HEK293 (cell line): ENCODE data around the gene EYA2.

Experiments used
- CTCF ChIA-PET: fragments of 350-600 bp; formaldehyde crosslinking; extraction: SDS; loops from one replicate; lab custom pipeline; 2021; ENCODE audit warnings: antibody characterized with exemption; lab: Yijun Ruan, JAX
- POLR2A ChIA-PET: fragments of 300-600 bp; formaldehyde crosslinking; extraction: SDS; loops from one replicate; lab custom pipeline; 2020; ENCODE audit warnings: antibody characterized with exemption, inconsistent platforms; lab: Yijun Ruan, JAX
- H3K27ac ChIP-seq: fragments of 200-500 bp; sonication (Bioruptor generic); 2 replicates; pipeline ENCODE4 v1.5.1; 2014; ENCODE audit warnings: low read depth, low read length, control low read depth, inconsistent platforms; ENCODE audit errors: extremely low read depth
- H3K36me3 ChIP-seq, 2 experiments: fragments of 200-500 bp in 1 of 2; sonication (Bioruptor generic) in 1 of 2; 1 replicate in 1 of 2; 2 replicates in 1 of 2; pipeline ENCODE4 v1.5.1; 2014 to 2017; ENCODE audit warnings: inconsistent platforms in 2 of 2, low read length in 2 of 2; ENCODE audit not compliant: control insufficient read depth in 2 of 2, insufficient read depth in 1 of 2
- H3K4me1 ChIP-seq: fragments of 200-500 bp; sonication (Bioruptor generic); 2 replicates; pipeline ENCODE4 v1.5.1; 2014; ENCODE audit warnings: mild to moderate bottlenecking, low read length, inconsistent platforms; ENCODE audit not compliant: control insufficient read depth, insufficient read depth
- H3K4me3 ChIP-seq: 2 replicates; pipeline ENCODE4 v1.5.1; 2011; ENCODE audit warnings: low read depth, mild to moderate bottlenecking, control low read depth, low read length, moderate library complexity
- H3K9me3 ChIP-seq: fragments of 200-500 bp; sonication (Bioruptor generic); 2 replicates; pipeline ENCODE4 v1.5.1; 2014; ENCODE audit warnings: low read depth, low read length, inconsistent platforms; ENCODE audit not compliant: control insufficient read depth, insufficient read depth
- FEZF1 ChIP-seq: fragments of 450-650 bp; formaldehyde crosslinking; IDR thresholded peaks from 2 replicates; pipeline ENCODE4 v1.5.1; 2016; ENCODE audit warnings: missing biosample characterization, missing genetic modification characterization
- GLIS2 ChIP-seq: fragments of 450-650 bp; formaldehyde crosslinking; IDR thresholded peaks from 2 replicates; pipeline ENCODE4 v1.5.1; 2016; ENCODE audit warnings: missing biosample characterization, missing genetic modification characterization
- HOXC10 ChIP-seq: sonication (generic); formaldehyde crosslinking; IDR thresholded peaks from 2 replicates; pipeline ENCODE4 v1.8.1; 2023; ENCODE audit warnings: mild to moderate bottlenecking, missing genetic modification reagents
- KLF16 ChIP-seq: fragments of 450-650 bp; formaldehyde crosslinking; IDR thresholded peaks from 2 replicates; pipeline ENCODE4 v1.5.1; 2017; ENCODE audit warnings: missing biosample characterization, missing genetic modification characterization
- OVOL3 ChIP-seq: fragments of 450-650 bp; formaldehyde crosslinking; IDR thresholded peaks from 2 replicates; pipeline ENCODE4 v1.5.1; 2016; ENCODE audit warnings: missing biosample characterization, missing genetic modification characterization
- PRDM10 ChIP-seq: fragments of 450-650 bp; formaldehyde crosslinking; IDR thresholded peaks from 2 replicates; pipeline ENCODE4 v1.5.1; 2016; ENCODE audit warnings: missing biosample characterization, missing genetic modification characterization
- REST ChIP-seq: fragments of 450-650 bp; formaldehyde crosslinking; IDR thresholded peaks from 2 replicates; pipeline ENCODE4 v1.5.1; 2016; ENCODE audit warnings: missing biosample characterization, missing genetic modification characterization
- SCRT1 ChIP-seq: fragments of 450-650 bp; formaldehyde crosslinking; IDR thresholded peaks from 2 replicates; pipeline ENCODE4 v1.5.1; 2016; ENCODE audit warnings: missing biosample characterization, missing genetic modification characterization, borderline replicate concordance
- SP7 ChIP-seq: fragments of 450-650 bp; formaldehyde crosslinking; IDR thresholded peaks from 2 replicates; pipeline ENCODE4 v1.5.1; 2016; ENCODE audit warnings: missing biosample characterization, missing genetic modification characterization
- TRIM28 ChIP-seq: IDR thresholded peaks from 2 replicates; pipeline ENCODE4 v1.6.1; 2011; ENCODE audit warnings: low read length, control low read depth, borderline replicate concordance
- YY1 ChIP-seq: fragments of 450-650 bp; formaldehyde crosslinking; IDR thresholded peaks from 2 replicates; pipeline ENCODE4 v1.5.1; 2018; ENCODE audit warnings: missing biosample characterization, missing genetic modification characterization
- ZBTB26 ChIP-seq: fragments of 450-650 bp; formaldehyde crosslinking; optimal IDR thresholded peaks from 2 replicates; pipeline ENCODE3; 2016; ENCODE audit warnings: missing biosample characterization, mild to moderate bottlenecking, missing genetic modification characterization
- ZBTB8A ChIP-seq: fragments of 450-650 bp; formaldehyde crosslinking; IDR thresholded peaks from 2 replicates; pipeline ENCODE4 v1.5.1; 2016; ENCODE audit warnings: missing biosample characterization, missing genetic modification characterization
- ZFP41 ChIP-seq: fragments of 450-650 bp; formaldehyde crosslinking; IDR thresholded peaks from 2 replicates; pipeline ENCODE4 v1.5.1; 2016; ENCODE audit warnings: missing biosample characterization, missing genetic modification characterization, borderline replicate concordance
- ZIC2 ChIP-seq: fragments of 450-650 bp; formaldehyde crosslinking; IDR thresholded peaks from 2 replicates; pipeline ENCODE4 v1.5.1; 2016; ENCODE audit warnings: missing biosample characterization, missing genetic modification characterization
- ZNF121 ChIP-seq: fragments of 450-650 bp; formaldehyde crosslinking; IDR thresholded peaks from 2 replicates; pipeline ENCODE4 v1.5.1; 2016; ENCODE audit warnings: missing biosample characterization, missing genetic modification characterization
- ZNF510 ChIP-seq: fragments of 450-650 bp; formaldehyde crosslinking; IDR thresholded peaks from 2 replicates; pipeline ENCODE4 v1.5.1; 2018; ENCODE audit warnings: mild to moderate bottlenecking, missing genetic modification characterization, missing biosample characterization; ENCODE audit not compliant: insufficient replicate concordance
- ZNF514 ChIP-seq: fragments of 450-650 bp; formaldehyde crosslinking; IDR thresholded peaks from 2 replicates; pipeline ENCODE4 v1.5.1; 2016; ENCODE audit warnings: missing biosample characterization, missing genetic modification characterization
- ZNF610 ChIP-seq: fragments of 450-650 bp; formaldehyde crosslinking; IDR thresholded peaks from 2 replicates; pipeline ENCODE4 v1.5.1; 2016; ENCODE audit warnings: missing biosample characterization, missing genetic modification characterization, borderline replicate concordance
- ZNF76 ChIP-seq: fragments of 450-650 bp; formaldehyde crosslinking; IDR thresholded peaks from 2 replicates; pipeline ENCODE4; 2016; ENCODE audit warnings: low read depth, missing biosample characterization, missing genetic modification characterization, borderline replicate concordance
- ZSCAN4 ChIP-seq: fragments of 450-650 bp; formaldehyde crosslinking; IDR thresholded peaks from 2 replicates; pipeline ENCODE4 v1.5.1; 2017; ENCODE audit warnings: missing biosample characterization, missing genetic modification characterization
- ZXDB ChIP-seq: fragments of 450-650 bp; formaldehyde crosslinking; IDR thresholded peaks from 2 replicates; pipeline ENCODE4 v1.5.1; 2016; ENCODE audit warnings: missing biosample characterization, missing genetic modification characterization

EYA2 gene

GRCh38 chr20:46894971-46895905 lies 595 bp downstream of the EYA2 start (continued):
- no peak for TF ChIP-seq REST (tag by site-specific recombination)
- TF ChIP-seq ZNF514 (tag by site-specific recombination): no peak
- no peak for TF ChIP-seq ZFP41 (tag by site-specific recombination)
- peak; percentile 95 for TF ChIP-seq ZBTB8A (tag by site-specific recombination)
- peak; percentile 84 for TF ChIP-seq FEZF1 (tag by site-specific recombination)
- TF ChIP-seq ZIC2 (tag by site-specific recombination): peak; percentile 39
- peak; percentile 46; the same call in 1 of the 2 replicates for TF ChIP-seq ZNF76 (tag by site-specific recombination)
- TF ChIP-seq KLF16 (tag by site-specific recombination): peak; percentile 30; the same call in 1 of the 2 replicates
- TF ChIP-seq GLIS2 (tag by site-specific recombination): peak; percentile 70
- 0 out of 2 replicates have a peak, but pooled peaks have one; percentile 13 for TF ChIP-seq ZNF121 (tag by site-specific recombination)

GRCh38 chr20:46895906-46896242 lies 1.2 kb downstream of the EYA2 start:
- peak overlapping the region; percentile 79 for H3K4me3 ChIP-seq
- H3K4me1 ChIP-seq: no peaks in the 10 kb centered on the region
- ChIA-PET POLR2A (interaction anchor here (0.9 kb wide), 1 partner anchor 81 kb away, joined by 3 read pairs; no protein-coding TSS in a partner anchor), CTCF (interaction anchor here (0.9 kb wide), 1 partner anchor 138 kb away, joined by 3 read pairs; no protein-coding TSS in a partner anchor)
- no peaks in the 10 kb centered on the region for H3K36me3 ChIP-seq
- no peaks in the 10 kb centered on the region for H3K9me3 ChIP-seq
- H3K27ac ChIP-seq: no peak overlapping the region
- TF ChIP-seq SP7 (tag by site-specific recombination) (peak; percentile 82), ZFP41 (tag by site-specific recombination) (no peak), SCRT1 (no peak), TRIM28 (no peak), ZNF510 (tag by site-specific recombination) (no peak), OVOL3 (tag by site-specific recombination) (no peak), ZSCAN4 (tag by site-specific recombination) (no peak), YY1 (tag by site-specific recombination) (no peak), PRDM10 (tag by site-specific recombination) (no peak), ZNF610 (tag by site-specific recombination) (no peak), ZBTB26 (tag by site-specific recombination) (no peak), REST (tag by site-specific recombination) (no peak), ZXDB (no peak), HOXC10 (CRISPR knock-in tag) (no peak)
